Sigmoid colon (tissue), 7 donors: Measurements from ENCODE around the gene ANOS1. TPM values are rescaled to one million over a fixed set of nuclear protein-coding genes. Genes with fewer than 3 reads are reported as not detected.

ENCODE experiments used
- DNase-seq: peaks from one replicate; pipeline ENCODE4 v3.0.0-alpha.2; 2019
- H3K27ac ChIP-seq, 4 donors: fragments of 200-600 bp; sonication (generic); one replicate each; pipeline ENCODE4 v1.5.1; 2016 to 2019; ENCODE audit warnings: mild to moderate bottlenecking in 1 of 4
- H3K27me3 ChIP-seq, 3 donors: fragments of 200-600 bp; sonication (generic); one replicate each; pipeline ENCODE4 v1.5.1; 2019; ENCODE audit warnings: mild to moderate bottlenecking in 1 of 3
- H3K36me3 ChIP-seq, 4 donors: fragments of 200-600 bp; sonication (generic); one replicate each; pipeline ENCODE4 v1.5.1; 2016 to 2019
- H3K4me1 ChIP-seq, 4 donors: fragments of 200-600 bp; sonication (generic); one replicate each; pipeline ENCODE4 v1.5.1; 2017 to 2019
- H3K4me3 ChIP-seq, 4 donors: fragments of 200-600 bp; sonication (generic); one replicate each; pipeline ENCODE4 v1.5.1; 2017 to 2019; ENCODE audit warnings: mild to moderate bottlenecking in 2 of 4, moderate library complexity in 1 of 4
- H3K9me3 ChIP-seq, 4 donors: fragments of 200-600 bp in 3 of 4; sonication (generic) in 3 of 4; one replicate each; pipeline versions ENCODE4 v1.5.1 to v1.6.1; 2013 to 2019
- CTCF ChIP-seq, 4 experiments: fragments of 450-650 bp in 3 of 4; fragments of 200-600 bp in 1 of 4; IDR thresholded peaks; one replicate each; pipeline ENCODE4 v1.5.1; 2016 to 2019; ENCODE audit warnings: antibody characterized with exemption in 4 of 4, mild to moderate bottlenecking in 3 of 4, moderate library complexity in 2 of 4
- EP300 ChIP-seq, 4 donors: sonication (generic); formaldehyde crosslinking; IDR thresholded peaks; one replicate each; pipeline ENCODE4 v1.6.1; 2017; ENCODE audit warnings: antibody characterized with exemption in 4 of 4
- POLR2A ChIP-seq, 2 donors: fragments of 450-650 bp; IDR thresholded peaks; one replicate each; pipeline ENCODE4 v1.6.1; 2016; ENCODE audit warnings: antibody characterized with exemption in 2 of 2, mild to moderate bottlenecking in 2 of 2, moderate library complexity in 2 of 2
- POLR2AphosphoS5 ChIP-seq, 4 donors: sonication (generic); formaldehyde crosslinking; IDR thresholded peaks; one replicate each; pipeline ENCODE4 v1.6.1; 2017; ENCODE audit warnings: antibody characterized with exemption in 4 of 4
- WGBS, 2 donors: extraction: QIAGEN DNeasy Blood & Tissue Kit; methylation state at CpG; one replicate each; pipeline ENCODE4 v1.1.7; 2013; 5-methylcytosine and 5-hydroxymethylcytosine counted together
- intact Hi-C: fragments of 100-400 bp; cut with DNase I; formaldehyde crosslinking; loops from one replicate; pipeline ENCODE4 v1.15.1; 2023
- polyA plus RNA-seq, 3 donors: library from polyadenylated mRNA; stranded (reverse); fragments of 200-250 nt; gene quantifications; one replicate each; pipeline ENCODE4 v1.2.3, GENCODE V29; 2013
- total RNA-seq, 4 donors: library from RNA; depleted of rRNA; stranded (reverse); fragments of >200 nt; gene quantifications; one replicate each; pipeline ENCODE4 v1.1.0, GENCODE V29; 2016
- donor health status: healthy with polysubstance abuse.
- donor health status: Bipolar disorder and iron deficiency.
- donor health status: healthy.

The ANOS1 gene
- total and polyA plus RNA-seq, 7 donors = 0.31 to 3.0 (median 0.81) TPM; not detected in 1

DNA sequence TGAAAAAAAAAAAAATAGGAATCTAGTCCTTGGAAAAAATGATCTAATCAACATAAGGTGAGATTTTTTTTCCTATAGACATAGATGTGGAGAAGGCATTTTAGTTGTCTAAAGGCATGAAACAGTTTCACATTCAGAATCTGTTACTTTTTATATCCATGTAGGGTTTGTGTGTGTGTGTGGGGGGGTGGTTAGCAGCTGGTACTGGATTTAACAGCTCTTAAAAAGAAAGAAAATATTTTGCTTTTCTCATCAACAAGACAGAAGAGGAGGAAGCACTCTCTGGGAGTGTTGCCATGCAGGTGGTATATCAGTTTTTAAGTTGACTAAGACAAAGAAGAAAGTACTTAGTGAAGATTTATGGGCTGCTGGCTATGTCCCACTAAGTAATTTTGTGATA lies 145.0 kb downstream of the ANOS1 start:
- TF ChIP-seq EP300 (IDR thresholded peaks at IDR 0.05) (no peak), CTCF (IDR thresholded peaks at IDR 0.05) (no peak), POLR2A (IDR thresholded peaks at IDR 0.05) (no peak), POLR2AphosphoS5 (IDR thresholded peaks at IDR 0.05) (no peak)
- no peaks in the 10 kb centered on the region for H3K27me3 ChIP-seq
- no peak overlapping the region for H3K4me3 ChIP-seq
- no peaks in the 10 kb centered on the region for H3K4me1 ChIP-seq
- intact Hi-C loops = no loop called here
- H3K36me3 ChIP-seq = no peaks in the 10 kb centered on the region
- H3K27ac ChIP-seq = no peak overlapping the region
- H3K9me3 ChIP-seq = no peaks in the 10 kb centered on the region
- DNase-seq = no peak

DNA sequence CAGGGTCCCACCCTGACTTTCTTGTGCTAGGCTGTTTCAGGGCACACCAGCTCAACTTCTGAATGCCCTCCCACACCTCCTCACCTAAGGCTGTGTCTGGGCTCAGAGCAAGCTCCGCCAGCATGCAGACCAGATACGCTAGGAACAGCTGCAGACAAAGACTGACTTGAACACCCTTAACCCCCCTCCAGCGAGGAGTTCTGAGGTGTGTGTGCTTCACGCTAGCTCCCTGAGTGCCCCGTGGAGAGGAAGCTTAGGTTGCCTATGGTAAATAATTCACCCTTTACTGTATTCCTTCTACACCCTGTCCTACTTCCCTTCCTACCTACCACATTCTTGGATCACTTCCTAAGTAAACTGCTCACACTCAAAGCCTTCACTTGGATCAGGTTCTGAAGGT lies 152.3 kb downstream of the ANOS1 start:
- H3K9me3 ChIP-seq = no peaks in the 10 kb centered on the region
- H3K36me3 ChIP-seq = no peaks in the 10 kb centered on the region
- H3K4me1 ChIP-seq = no peaks in the 10 kb centered on the region
- WGBS, 2 donors = 19 to 64% methylated on average over 5 of the region's 5 CpGs
- no peak overlapping the region for H3K27ac ChIP-seq
- no peak for TF ChIP-seq POLR2A (IDR thresholded peaks at IDR 0.05)
- no peak for TF ChIP-seq EP300 (IDR thresholded peaks at IDR 0.05)
- no peak for TF ChIP-seq POLR2AphosphoS5 (IDR thresholded peaks at IDR 0.05)
- TF ChIP-seq CTCF (IDR thresholded peaks at IDR 0.05) = no peak
- no peak for DNase-seq
- H3K4me3 ChIP-seq = no peak overlapping the region
- intact Hi-C loops = no loop called here
- H3K27me3 ChIP-seq = no peaks in the 10 kb centered on the region

DNA sequence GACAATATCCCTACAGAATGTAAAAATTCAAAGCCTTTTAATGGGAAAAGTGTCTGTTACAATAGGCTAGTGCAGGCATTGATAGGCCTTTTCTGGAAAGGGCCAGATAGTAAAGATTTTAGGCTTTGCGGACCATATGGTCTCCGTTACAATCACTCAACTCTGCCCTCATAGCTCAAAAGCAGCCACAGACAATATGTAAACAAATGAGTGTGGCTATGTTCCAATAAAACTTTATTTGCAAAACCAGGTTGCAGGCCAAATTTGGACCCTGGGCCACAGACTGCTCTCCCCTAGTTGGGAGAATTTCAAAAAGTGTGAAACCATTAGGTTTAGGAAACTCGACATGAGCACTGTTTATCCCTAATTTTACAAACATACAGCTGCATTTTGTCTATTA lies 155.1 kb downstream of the ANOS1 start:
- Histone ChIP-seq H3K27ac (no peak overlapping the region), H3K9me3 (no peaks in the 10 kb centered on the region), H3K4me3 (no peak overlapping the region), H3K27me3 (no peaks in the 10 kb centered on the region), H3K36me3 (no peaks in the 10 kb centered on the region), H3K4me1 (no peaks in the 10 kb centered on the region)
- 80 to 83% methylated on average over 3 of the region's 3 CpGs for WGBS, 2 donors
- TF ChIP-seq CTCF (IDR thresholded peaks at IDR 0.05) (no peak), EP300 (IDR thresholded peaks at IDR 0.05) (no peak), POLR2A (IDR thresholded peaks at IDR 0.05) (no peak), POLR2AphosphoS5 (IDR thresholded peaks at IDR 0.05) (no peak)
- no peak for DNase-seq
- intact Hi-C loops = no loop called here

DNA sequence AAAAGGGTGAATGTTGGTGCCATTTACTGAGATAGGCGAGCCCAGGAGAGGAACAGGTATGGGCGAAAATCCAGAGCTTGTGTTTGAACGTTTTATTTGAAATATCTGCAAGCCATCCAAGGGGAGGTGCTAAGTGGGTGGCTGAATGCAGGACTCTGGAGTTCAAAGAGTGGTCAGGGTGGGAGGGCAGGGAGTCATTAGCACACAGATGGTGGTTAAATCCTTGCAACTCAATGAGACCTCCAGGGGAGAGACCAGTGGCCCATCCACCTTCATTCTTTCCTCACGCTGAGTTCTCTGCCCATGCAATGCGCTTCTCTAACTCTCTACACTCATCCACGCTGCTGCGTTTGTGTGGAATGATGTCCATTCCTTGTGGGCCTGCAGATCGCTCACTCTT lies 166.2 kb downstream of the ANOS1 start:
- no peaks in the 10 kb centered on the region for H3K27me3 ChIP-seq
- no peak for TF ChIP-seq POLR2AphosphoS5 (IDR thresholded peaks at IDR 0.05)
- no peak for TF ChIP-seq EP300 (IDR thresholded peaks at IDR 0.05)
- TF ChIP-seq POLR2A (IDR thresholded peaks at IDR 0.05) = no peak
- no peak for TF ChIP-seq CTCF (IDR thresholded peaks at IDR 0.05)
- no peaks in the 10 kb centered on the region for H3K36me3 ChIP-seq
- DNase-seq = no peak
- WGBS, 2 donors = 80 to 81% methylated on average over 8 of the region's 8 CpGs
- no peaks in the 10 kb centered on the region for H3K9me3 ChIP-seq
- intact Hi-C loops = no loop called here
- H3K4me1 ChIP-seq = no peaks in the 10 kb centered on the region
- H3K4me3 ChIP-seq = no peak overlapping the region
- no peak overlapping the region for H3K27ac ChIP-seq

DNA sequence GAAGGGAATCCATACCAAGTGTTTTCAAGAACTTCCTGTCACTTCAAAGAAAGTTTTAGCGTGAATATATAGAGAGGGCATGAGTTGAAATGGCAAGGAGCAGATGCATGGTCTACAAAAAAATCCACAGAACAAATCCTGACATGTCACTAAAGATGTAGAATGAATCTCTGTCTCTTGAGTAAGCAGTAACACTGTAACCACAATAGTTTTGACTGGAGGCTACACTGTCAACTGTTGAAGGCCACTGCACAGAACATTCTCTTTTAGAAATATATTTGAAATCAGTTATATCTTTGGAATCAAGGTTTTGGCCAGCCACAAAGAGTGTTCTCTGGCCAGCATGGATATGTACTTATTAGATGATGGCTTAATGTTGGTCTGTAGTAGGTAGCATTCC lies 183.5 kb downstream of the ANOS1 start:
- Histone ChIP-seq H3K27ac (no peak overlapping the region), H3K27me3 (no peaks in the 10 kb centered on the region), H3K4me1 (no peaks in the 10 kb centered on the region), H3K36me3 (no peaks in the 10 kb centered on the region), H3K9me3 (no peaks in the 10 kb centered on the region), H3K4me3 (no peak overlapping the region)
- no peak for DNase-seq
- intact Hi-C loops = no loop called here
- TF ChIP-seq CTCF (IDR thresholded peaks at IDR 0.05) (no peak), POLR2A (IDR thresholded peaks at IDR 0.05) (no peak), POLR2AphosphoS5 (IDR thresholded peaks at IDR 0.05) (no peak), EP300 (IDR thresholded peaks at IDR 0.05) (no peak)
- 80 to 84% methylated on average over 1 of the region's 1 CpG for WGBS, 2 donors
